PC-3 (cell line): ENCODE measurements around the gene DENND5B. TPM values are rescaled to one million over a fixed set of nuclear protein-coding genes. Genes with fewer than 3 reads are reported as not detected.

ENCODE experiments used
- ATAC-seq: fragments of 200-7000 bp; cut with Tn5 transposase; 2 replicates; pipeline ENCODE4 v1.9.1; 2020; ENCODE audit warnings: mild to moderate bottlenecking, moderate library complexity
- BruUV-seq: library from RNA; stranded (reverse); fragments of 400-500 nt; replicated peaks from 2 replicates; lab custom pipeline; 2021; lab: Mats Ljungman, UMichigan
- CTCF ChIA-PET: fragments of 300-600 bp; sonication (Branson Sonifier 250); formaldehyde crosslinking; loops from one replicate; lab custom pipeline; 2022; ENCODE audit warnings: antibody characterized with exemption; lab: Charles Lee
- POLR2A ChIA-PET: fragments of 300-600 bp; sonication (Branson Sonifier 250); formaldehyde crosslinking; loops from one replicate; lab custom pipeline; 2022; ENCODE audit warnings: antibody characterized with exemption; ENCODE audit not compliant: unreplicated experiment; lab: Charles Lee
- DNase-seq: peaks from one replicate; pipeline ENCODE4 v3.0.0-alpha.2; 2015
- H2AFZ ChIP-seq: fragments of 300-600 bp; sonication (generic); 2 replicates; pipeline ENCODE4 v1.6.0; 2016; ENCODE audit warnings: antibody characterized with exemption, low read length
- H3F3A ChIP-seq: fragments of 300-600 bp; sonication (generic); one replicate; pipeline ENCODE4 v1.6.0; 2017; ENCODE audit warnings: antibody characterized with exemption, low read length, control low read depth, mild to moderate bottlenecking; ENCODE audit not compliant: unreplicated experiment
- H3K27ac ChIP-seq: fragments of 300-600 bp; sonication (generic); 2 replicates; pipeline ENCODE4 v1.5.1; 2016; ENCODE audit warnings: mild to moderate bottlenecking, low read length
- H3K27me3 ChIP-seq: fragments of 300-600 bp; sonication (generic); 2 replicates; pipeline ENCODE4 v1.6.1; 2016; ENCODE audit warnings: low read length, mixed read lengths
- H3K36me3 ChIP-seq: fragments of 300-600 bp; sonication (generic); 2 replicates; pipeline ENCODE4 v1.6.1; 2016; ENCODE audit warnings: low read depth, mixed run types, low read length, mixed read lengths
- H3K4me1 ChIP-seq: fragments of 300-600 bp; sonication (generic); 2 replicates; pipeline ENCODE4 v1.5.1; 2016; ENCODE audit warnings: low read length; ENCODE audit not compliant: insufficient read depth
- H3K4me2 ChIP-seq: fragments of 300-600 bp; sonication (generic); 2 replicates; pipeline ENCODE4 v1.6.0; 2016; ENCODE audit warnings: low read length
- H3K4me3 ChIP-seq: fragments of 300-600 bp; sonication (generic); 2 replicates; pipeline ENCODE4 v1.5.1; 2016; ENCODE audit warnings: mild to moderate bottlenecking, low read length, mixed read lengths
- H3K79me2 ChIP-seq: fragments of 300-600 bp; sonication (generic); 2 replicates; pipeline ENCODE4 v1.6.1; 2017; ENCODE audit warnings: low read length, mixed read lengths
- H3K9ac ChIP-seq: fragments of 300-600 bp; sonication (generic); 2 replicates; pipeline ENCODE4 v1.6.0; 2016; ENCODE audit warnings: mild to moderate bottlenecking, low read length
- H3K9me2 ChIP-seq: fragments of 300-600 bp; sonication (generic); replicated peaks from 2 replicates; pipeline ENCODE4 v1.6.1; 2016; ENCODE audit warnings: mixed run types, low read length, mixed read lengths
- H3K9me3 ChIP-seq: fragments of 300-600 bp; sonication (generic); 2 replicates; pipeline ENCODE4 v1.6.1; 2016; ENCODE audit warnings: low read length, mixed read lengths
- H4K20me1 ChIP-seq: fragments of 300-600 bp; sonication (generic); 2 replicates; pipeline ENCODE4 v1.6.1; 2016; ENCODE audit warnings: low read length, mixed read lengths
- CTCF ChIP-seq: fragments of 300-600 bp; sonication (generic); conservative IDR thresholded peaks from 2 replicates; pipeline ENCODE4 v1.5.1; 2017; ENCODE audit warnings: antibody characterized with exemption, low read depth, mild to moderate bottlenecking, low read length
- EZH2 ChIP-seq: fragments of 300-600 bp; sonication (generic); IDR thresholded peaks from one replicate; pipeline ENCODE4 v1.6.1; 2017; ENCODE audit warnings: antibody characterized with exemption, mild to moderate bottlenecking, low read length; ENCODE audit not compliant: unreplicated experiment
- EZH2phosphoT487 ChIP-seq: fragments of 300-600 bp; sonication (generic); IDR thresholded peaks from 2 replicates; pipeline ENCODE4 v1.6.1; 2018; ENCODE audit warnings: mild to moderate bottlenecking, antibody characterized with exemption, low read length, borderline replicate concordance
- intact Hi-C: fragments of 100-400 bp; cut with micrococcal nuclease; formaldehyde crosslinking; loops from 2 replicates; pipeline ENCODE4 v1.9.0; 2023
- total RNA-seq: library from RNA; depleted of rRNA; stranded (reverse); fragments of >200 nt; gene quantifications from 2 replicates; pipeline ENCODE4 v1.2.3, GENCODE V29; 2014

Gene DENND5B
- total RNA-seq, 1 experiment from 2014 or later: 4.2 TPM

GRCh38 chr12:31510034-31510433 lies 80.9 kb downstream of the DENND5B start:
- Histone ChIP-seq H3K9me3 (no peaks in the 10 kb centered on the region), H3K36me3 (no peaks in the 10 kb centered on the region), H3K4me3 (no peak overlapping the region), H3K4me1 (peaks cover 27% of the 10 kb centered on the region), H3F3A (no peaks in the 10 kb centered on the region), H3K4me2 (no peak overlapping the region), H3K79me2 (no peaks in the 10 kb centered on the region), H4K20me1 (no peaks in the 10 kb centered on the region), H3K9ac (no peak overlapping the region), H3K27ac (no peak overlapping the region), H3K9me2 (no peaks in the 10 kb centered on the region), H2AFZ (no peak overlapping the region), H3K27me3 (no peaks in the 10 kb centered on the region)
- intact Hi-C loops: loop anchor here (10.0 kb wide), 1 partner anchor 85 kb away; no protein-coding TSS in a partner anchor
- CTCF ChIA-PET: no interaction called here
- no peak for ATAC-seq
- no peak for DNase-seq
- BruUV-seq: no TSS peak
- TF ChIP-seq EZH2: no peak
- no peak for TF ChIP-seq EZH2phosphoT487
- POLR2A ChIA-PET: no interaction called here

- Histone ChIP-seq H3K79me2 (no peaks in the 10 kb centered on the region), H3K4me2 (peak overlapping the region; percentile 38), H3K27me3 (no peaks in the 10 kb centered on the region), H3K9me3 (no peaks in the 10 kb centered on the region), H3K36me3 (no peaks in the 10 kb centered on the region), H3K4me3 (no peak overlapping the region), H2AFZ (0 out of 2 replicates have a peak overlapping the region, but pooled peaks have one; percentile 9), H3K27ac (peak overlapping the region; percentile 53), H4K20me1 (no peaks in the 10 kb centered on the region), H3K9ac (no peak overlapping the region), H3K9me2 (no peaks in the 10 kb centered on the region), H3F3A (no peaks in the 10 kb centered on the region), H3K4me1 (peaks cover 27% of the 10 kb centered on the region)
- TF ChIP-seq CTCF: no peak
- TF ChIP-seq EZH2phosphoT487: no peak
- TF ChIP-seq EZH2: no peak
- BruUV-seq: no TSS peak
- no peak for DNase-seq
- POLR2A ChIA-PET: interaction anchor here (0.7 kb wide), 1 partner anchor 10 kb away, joined by 5 read pairs; no protein-coding TSS in a partner anchor
- intact Hi-C loops: no loop called here
- no peak for ATAC-seq
- CTCF ChIA-PET: interaction anchor here (0.6 kb wide), 1 partner anchor 10 kb away, joined by 5 read pairs; no protein-coding TSS in a partner anchor
Observed at GRCh38 chr12:31508436-31509150, 82.3 kb downstream of the DENND5B start.

GRCh38 chr12:31507966-31508365 lies 83.0 kb downstream of the DENND5B start:
- H3K9me3 ChIP-seq: no peaks in the 10 kb centered on the region
- H3K9me2 ChIP-seq: no peaks in the 10 kb centered on the region
- TF ChIP-seq EZH2: no peak
- TF ChIP-seq EZH2phosphoT487: no peak
- H4K20me1 ChIP-seq: no peaks in the 10 kb centered on the region
- H3K27ac ChIP-seq: peak overlapping the region; percentile 53
- no peak overlapping the region for H3K9ac ChIP-seq
- no peaks in the 10 kb centered on the region for H3K79me2 ChIP-seq
- intact Hi-C loops: no loop called here
- H3F3A ChIP-seq: no peaks in the 10 kb centered on the region
- CTCF ChIA-PET: no interaction called here
- peaks cover 27% of the 10 kb centered on the region for H3K4me1 ChIP-seq
- peak; percentile 64 for ATAC-seq
- H2AFZ ChIP-seq: 0 out of 2 replicates have a peak overlapping the region, but pooled peaks have one; percentile 9
- POLR2A ChIA-PET: interaction anchor here (0.6 to 0.7 kb wide), 2 partner anchors 11 to 59 kb away, joined by 3 to 5 read pairs; no protein-coding TSS in a partner anchor
- DNase-seq: peak; percentile 57
- peak overlapping the region; percentile 38 for H3K4me2 ChIP-seq
- no peaks in the 10 kb centered on the region for H3K36me3 ChIP-seq
- no peak overlapping the region for H3K4me3 ChIP-seq
- BruUV-seq: no TSS peak
- no peaks in the 10 kb centered on the region for H3K27me3 ChIP-seq
